HG03060 (cell line): ENCODE results near the gene GREM2.

ENCODE experiments used
- ATAC-seq: cut with Tn5 transposase; IDR thresholded peaks from one replicate; pipeline ENCODE4 v1.9.1; 2021; ENCODE audit warnings: low read depth, moderate number of reproducible peaks; ENCODE audit not compliant: unreplicated experiment

The GREM2 gene

GRCh38 chr1:240611228-240611618, 732 bp downstream of the GREM2 start:
- no peak for ATAC-seq

- ATAC-seq = no peak
These were observed 1.3 kb downstream of the GREM2 start for GRCh38 chr1:240610636-240611035.

GRCh38 chr1:240609527-240610060, 2.4 kb downstream of the GREM2 start:
- ATAC-seq = no peak

GRCh38 chr1:240608707-240609106, 3.2 kb downstream of the GREM2 start:
- no peak for ATAC-seq

GRCh38 chr1:240607006-240607405, 4.9 kb downstream of the GREM2 start:
- no peak for ATAC-seq

GRCh38 chr1:240602189-240602588, 9.8 kb downstream of the GREM2 start:
- no peak for ATAC-seq

- no peak for ATAC-seq
These were observed 12.1 kb downstream of the GREM2 start for GRCh38 chr1:240599830-240600229.

GRCh38 chr1:240599299-240599698, 12.7 kb downstream of the GREM2 start:
- ATAC-seq = no peak

- ATAC-seq = no peak
These were observed 13.5 kb downstream of the GREM2 start for GRCh38 chr1:240598216-240599001.

GRCh38 chr1:240597153-240597745, 14.7 kb downstream of the GREM2 start:
- no peak for ATAC-seq

GRCh38 chr1:240595476-240595875, 16.5 kb downstream of the GREM2 start:
- ATAC-seq = no peak

- no peak for ATAC-seq
These were observed 20.4 kb downstream of the GREM2 start for GRCh38 chr1:240591564-240591963.

GRCh38 chr1:240591078-240591477, 20.9 kb downstream of the GREM2 start:
- ATAC-seq = no peak

GRCh38 chr1:240589585-240590110, 22.3 kb downstream of the GREM2 start:
- ATAC-seq = no peak

GRCh38 chr1:240586006-240586405, 25.9 kb downstream of the GREM2 start:
- ATAC-seq = no peak

- no peak for ATAC-seq
These were observed 29.0 kb downstream of the GREM2 start for GRCh38 chr1:240582953-240583352.

GRCh38 chr1:240579511-240579910, 32.4 kb downstream of the GREM2 start:
- ATAC-seq = no peak

GRCh38 chr1:240577095-240577494, 34.9 kb downstream of the GREM2 start:
- ATAC-seq = no peak

- peak; percentile 83 for ATAC-seq
These were observed 35.8 kb downstream of the GREM2 start for GRCh38 chr1:240575981-240576662.

GRCh38 chr1:240572328-240572727, 39.6 kb downstream of the GREM2 start:
- no peak for ATAC-seq

- ATAC-seq = no peak
These were observed 40.2 kb downstream of the GREM2 start for GRCh38 chr1:240571782-240572181.
